ENCODE results near the gene DTNB.

- TF ChIP-seq GATA2 (IDR thresholded peaks at IDR 0.05; ENCODE audit: low read depth, low read length) (no peak), GATA3 (IDR thresholded peaks at IDR 0.05; ENCODE audit: low read depth, low read length) (no peak)
Measured at GRCh38 chr2:25332571-25332970, 340.8 kb downstream of the DTNB start.
